GM19467 (cell line): ENCODE measurements around the gene MDM2.

Experiments
- ATAC-seq: cut with Tn5 transposase; IDR thresholded peaks from one replicate; pipeline ENCODE4 v1.9.1; 2021; ENCODE audit warnings: mild to moderate bottlenecking, moderate library complexity; ENCODE audit not compliant: unreplicated experiment

The MDM2 gene

GRCh38 chr12:68844788-68845695 lies 37.1 kb downstream of the MDM2 start:
- no peak for ATAC-seq

- ATAC-seq, result no peak
Measured at GRCh38 chr12:68846811-68847210, 38.8 kb downstream of the MDM2 start.

- ATAC-seq, result no peak
Measured at GRCh38 chr12:68850390-68850789, 42.4 kb downstream of the MDM2 start.

GRCh38 chr12:68851592-68852306 lies 43.8 kb downstream of the MDM2 start:
- ATAC-seq, result no peak

- no peak for ATAC-seq
Measured at GRCh38 chr12:68853396-68854077, 45.6 kb downstream of the MDM2 start.

- no peak for ATAC-seq
Measured at GRCh38 chr12:68854078-68854468, 46.1 kb downstream of the MDM2 start.

- no peak for ATAC-seq
Measured at GRCh38 chr12:68854554-68854953, 46.6 kb downstream of the MDM2 start.

- ATAC-seq, result no peak
Measured at GRCh38 chr12:68855111-68855510, 47.1 kb downstream of the MDM2 start.

GRCh38 chr12:68855771-68856170 lies 47.8 kb downstream of the MDM2 start:
- no peak for ATAC-seq

GRCh38 chr12:68856510-68856909 lies 48.5 kb downstream of the MDM2 start:
- ATAC-seq, result no peak

- no peak for ATAC-seq
Measured at GRCh38 chr12:68861890-68862289, 53.9 kb downstream of the MDM2 start.

GRCh38 chr12:68863109-68863770 lies 55.3 kb downstream of the MDM2 start:
- no peak for ATAC-seq

GRCh38 chr12:68863886-68864454 lies 56.0 kb downstream of the MDM2 start:
- ATAC-seq, result peak; percentile 60

- ATAC-seq, result no peak
Measured at GRCh38 chr12:68864604-68865003, 56.6 kb downstream of the MDM2 start.

GRCh38 chr12:68865399-68866164 lies 57.6 kb downstream of the MDM2 start:
- ATAC-seq, result no peak

GRCh38 chr12:68866950-68867349 lies 59.0 kb downstream of the MDM2 start:
- no peak for ATAC-seq

GRCh38 chr12:68867606-68868005 lies 59.6 kb downstream of the MDM2 start:
- ATAC-seq, result no peak

GRCh38 chr12:68868043-68868790 lies 60.2 kb downstream of the MDM2 start:
- no peak for ATAC-seq

- no peak for ATAC-seq
Measured at GRCh38 chr12:68870011-68870410, 62.0 kb downstream of the MDM2 start.
